Nephron (organoid): ENCODE measurements around the gene COL17A1.

Experiments
- H3K27ac Mint-ChIP-seq, 3 experiments: 2 replicates each; pipeline ENCODE4 v1.8.0; 2020; ENCODE audit warnings: mixed read lengths in 3 of 3, mild to moderate bottlenecking in 2 of 3, moderate library complexity in 1 of 3
- H3K27me3 Mint-ChIP-seq: 2 replicates; pipeline ENCODE4 v1.8.0; 2021; ENCODE audit warnings: low read depth, mild to moderate bottlenecking, moderate library complexity, mixed read lengths
- H3K36me3 Mint-ChIP-seq: 2 replicates; pipeline ENCODE4 v1.8.0; 2020; ENCODE audit warnings: low read depth, mixed read lengths
- H3K4me1 Mint-ChIP-seq: 2 replicates; pipeline ENCODE4 v1.8.0; 2020; ENCODE audit warnings: mixed read lengths
- H3K4me3 Mint-ChIP-seq, 3 experiments: 2 replicates each; pipeline ENCODE4 v1.8.0; 2020; ENCODE audit warnings: mild to moderate bottlenecking in 3 of 3, mixed read lengths in 3 of 3, moderate library complexity in 2 of 3
- H3K9me3 Mint-ChIP-seq: 2 replicates; pipeline ENCODE4 v1.8.0; 2020; ENCODE audit warnings: mixed read lengths
- TF ChIP-seq, protein P1 (sequence below), 3 experiments: fragments of 200-600 bp; sonication (generic); IDR thresholded peaks; one replicate each; pipeline ENCODE4 v1.5.0; 2021; ENCODE audit warnings: antibody characterized with exemption in 3 of 3; ENCODE audit not compliant: unreplicated experiment in 3 of 3

COL17A1 gene

DNA sequence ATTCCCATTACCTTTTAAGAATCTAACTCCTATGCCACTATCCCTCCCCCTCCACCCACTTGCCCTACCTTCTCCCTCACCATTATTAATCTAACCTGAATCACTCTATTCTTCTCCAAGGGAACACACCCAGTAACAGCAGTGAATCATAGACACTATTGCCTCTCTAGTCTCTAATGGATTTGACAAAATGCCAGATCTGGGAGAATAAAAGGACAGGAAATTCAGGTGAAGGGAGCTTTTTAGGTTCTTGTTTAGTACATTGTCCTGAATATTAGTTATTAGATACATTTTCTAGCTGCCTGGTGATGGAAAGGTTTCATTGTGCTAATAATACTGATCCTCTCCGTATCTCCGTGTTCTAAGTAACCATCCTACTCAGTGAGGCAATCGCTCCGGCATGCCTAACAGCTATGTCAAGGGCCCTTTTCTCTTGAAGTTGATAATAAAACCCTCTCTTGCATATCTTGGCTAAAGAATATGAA is 32.2 kb upstream of the COL17A1 start:
- H3K36me3 Mint-ChIP-seq = no peaks in the 10 kb centered on the region
- H3K4me3 Mint-ChIP-seq = no peak overlapping the region
- H3K4me1 Mint-ChIP-seq = peaks cover 24% of the 10 kb centered on the region
- TF ChIP-seq, protein P1, sequence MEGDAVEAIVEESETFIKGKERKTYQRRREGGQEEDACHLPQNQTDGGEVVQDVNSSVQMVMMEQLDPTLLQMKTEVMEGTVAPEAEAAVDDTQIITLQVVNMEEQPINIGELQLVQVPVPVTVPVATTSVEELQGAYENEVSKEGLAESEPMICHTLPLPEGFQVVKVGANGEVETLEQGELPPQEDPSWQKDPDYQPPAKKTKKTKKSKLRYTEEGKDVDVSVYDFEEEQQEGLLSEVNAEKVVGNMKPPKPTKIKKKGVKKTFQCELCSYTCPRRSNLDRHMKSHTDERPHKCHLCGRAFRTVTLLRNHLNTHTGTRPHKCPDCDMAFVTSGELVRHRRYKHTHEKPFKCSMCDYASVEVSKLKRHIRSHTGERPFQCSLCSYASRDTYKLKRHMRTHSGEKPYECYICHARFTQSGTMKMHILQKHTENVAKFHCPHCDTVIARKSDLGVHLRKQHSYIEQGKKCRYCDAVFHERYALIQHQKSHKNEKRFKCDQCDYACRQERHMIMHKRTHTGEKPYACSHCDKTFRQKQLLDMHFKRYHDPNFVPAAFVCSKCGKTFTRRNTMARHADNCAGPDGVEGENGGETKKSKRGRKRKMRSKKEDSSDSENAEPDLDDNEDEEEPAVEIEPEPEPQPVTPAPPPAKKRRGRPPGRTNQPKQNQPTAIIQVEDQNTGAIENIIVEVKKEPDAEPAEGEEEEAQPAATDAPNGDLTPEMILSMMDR (IDR thresholded peaks at IDR 0.05; ENCODE audit: unreplicated experiment in 3 of 3) = no peak
- H3K9me3 Mint-ChIP-seq = no peaks in the 10 kb centered on the region
- H3K27ac Mint-ChIP-seq = no peak overlapping the region
- peaks cover 5% of the 10 kb centered on the region for H3K27me3 Mint-ChIP-seq

DNA sequence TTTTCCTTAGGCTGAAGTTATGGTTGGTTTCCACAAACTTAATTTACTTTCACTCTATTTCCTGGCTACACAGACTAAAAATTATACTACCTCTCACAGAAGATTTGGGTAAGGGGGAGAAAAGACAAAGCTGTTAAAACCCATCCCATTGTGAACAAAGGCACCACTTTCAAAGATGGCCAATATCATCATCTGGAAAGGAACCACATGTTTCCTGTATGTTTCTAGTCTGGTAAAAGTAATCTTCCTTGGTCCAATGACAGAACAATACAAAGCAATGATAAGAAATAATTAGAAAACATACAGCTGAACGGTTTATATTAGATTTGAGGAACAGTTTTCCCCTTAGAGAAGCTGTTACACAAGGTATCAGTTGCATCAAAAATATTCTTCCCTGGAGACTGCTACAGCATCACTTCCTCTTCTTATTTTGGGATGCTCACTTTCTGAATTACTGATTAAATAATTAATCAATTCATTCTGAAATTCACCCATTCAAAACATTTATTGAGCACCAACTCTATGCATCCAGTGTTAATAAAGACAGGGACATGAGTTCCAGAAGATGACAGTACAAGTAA is 27.8 kb upstream of the COL17A1 start:
- Mint-ChIP-seq H3K4me1 (no peaks in the 10 kb centered on the region), H3K4me3 (no peak overlapping the region), H3K27me3 (peaks cover 5% of the 10 kb centered on the region), H3K27ac (no peak overlapping the region), H3K36me3 (no peaks in the 10 kb centered on the region), H3K9me3 (no peaks in the 10 kb centered on the region)
- TF ChIP-seq, protein P1 (IDR thresholded peaks at IDR 0.05; ENCODE audit: unreplicated experiment in 3 of 3) = no peak

DNA sequence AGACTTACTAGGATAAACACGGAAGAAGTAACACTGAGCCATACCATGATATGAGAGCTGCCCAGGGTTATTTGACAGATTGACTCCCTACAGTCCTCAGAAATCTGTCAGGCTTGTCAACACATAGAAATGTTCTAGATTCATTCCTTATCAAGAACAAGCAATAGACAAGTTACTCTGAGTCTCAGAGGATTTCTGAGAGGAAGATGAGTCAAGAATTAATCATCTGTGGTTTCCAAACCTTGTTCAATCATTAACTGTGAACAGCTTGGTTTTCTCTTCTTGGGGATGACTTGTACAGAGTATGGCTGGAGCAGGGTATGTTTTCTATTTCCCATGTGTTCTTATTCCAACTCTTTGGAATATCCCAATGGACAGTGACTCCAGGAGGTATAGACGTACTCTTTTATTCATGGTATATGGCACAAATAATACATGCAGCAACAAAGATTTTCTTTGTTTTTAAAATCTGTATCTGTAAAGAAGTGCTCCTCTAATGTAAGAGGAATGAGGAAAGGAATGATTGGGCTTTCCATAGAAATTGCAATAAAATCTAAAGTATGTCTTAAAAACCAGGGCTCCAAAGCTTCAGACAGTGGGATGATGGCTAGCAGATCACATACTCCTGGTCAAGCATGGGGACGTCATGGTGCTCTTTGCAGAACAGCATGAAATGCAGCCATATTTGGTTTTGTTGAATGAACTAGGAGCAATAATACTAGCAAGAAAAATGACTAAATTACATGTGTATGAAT is 24.4 kb upstream of the COL17A1 start:
- no peak overlapping the region for H3K27ac Mint-ChIP-seq
- no peaks in the 10 kb centered on the region for H3K27me3 Mint-ChIP-seq
- no peaks in the 10 kb centered on the region for H3K9me3 Mint-ChIP-seq
- TF ChIP-seq, protein P1 (IDR thresholded peaks at IDR 0.05; ENCODE audit: unreplicated experiment in 3 of 3) = no peak
- no peak overlapping the region for H3K4me3 Mint-ChIP-seq
- no peaks in the 10 kb centered on the region for H3K4me1 Mint-ChIP-seq
- no peaks in the 10 kb centered on the region for H3K36me3 Mint-ChIP-seq

DNA sequence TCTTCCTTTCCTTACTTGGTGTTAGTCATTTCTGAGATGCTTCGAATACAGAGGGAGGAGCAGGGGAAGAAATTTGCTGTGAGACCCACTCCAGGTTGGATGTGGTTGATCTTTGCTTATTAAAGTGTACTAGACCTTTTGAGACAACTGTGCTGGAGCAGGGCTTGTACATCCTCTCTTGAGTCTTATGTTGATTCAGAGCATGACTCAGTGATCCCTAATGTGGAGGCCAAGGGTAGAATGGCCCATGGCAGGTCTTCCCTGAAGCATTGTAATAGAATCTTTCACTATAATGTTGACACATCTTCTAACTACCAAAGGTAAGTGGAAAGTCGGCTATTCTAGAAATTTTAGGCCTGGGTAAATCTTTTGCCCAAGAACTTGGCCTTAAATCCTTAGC is 19.2 kb upstream of the COL17A1 start:
- Mint-ChIP-seq H3K36me3 (no peaks in the 10 kb centered on the region), H3K4me1 (no peaks in the 10 kb centered on the region), H3K9me3 (no peaks in the 10 kb centered on the region), H3K27ac (no peak overlapping the region), H3K4me3 (no peak overlapping the region), H3K27me3 (no peaks in the 10 kb centered on the region)
- TF ChIP-seq, protein P1 (IDR thresholded peaks at IDR 0.05; ENCODE audit: unreplicated experiment in 3 of 3) = no peak

DNA sequence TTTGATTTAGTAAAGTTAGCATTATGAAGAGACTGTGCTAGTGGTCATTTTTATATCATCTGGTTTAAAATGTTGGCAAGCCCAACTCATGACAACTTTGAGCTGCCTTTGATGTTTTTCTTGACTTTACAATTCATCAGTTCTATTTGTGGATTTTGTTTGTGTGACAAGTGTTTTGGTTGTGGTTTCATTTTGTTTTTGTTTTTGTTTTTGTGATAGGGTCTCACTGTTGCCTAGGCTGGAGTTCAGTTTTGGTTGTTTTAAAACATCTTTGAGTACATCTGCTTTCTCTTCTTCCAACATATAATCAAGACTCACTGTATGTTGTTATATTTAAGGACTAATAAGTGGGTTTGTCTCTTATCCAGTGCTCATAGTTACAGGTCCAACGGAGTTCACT is 18.7 kb upstream of the COL17A1 start:
- Mint-ChIP-seq H3K4me3 (no peak overlapping the region), H3K9me3 (no peaks in the 10 kb centered on the region), H3K27me3 (no peaks in the 10 kb centered on the region), H3K4me1 (no peaks in the 10 kb centered on the region), H3K27ac (no peak overlapping the region), H3K36me3 (no peaks in the 10 kb centered on the region)
- TF ChIP-seq, protein P1 (IDR thresholded peaks at IDR 0.05; ENCODE audit: unreplicated experiment in 3 of 3) = no peak

DNA sequence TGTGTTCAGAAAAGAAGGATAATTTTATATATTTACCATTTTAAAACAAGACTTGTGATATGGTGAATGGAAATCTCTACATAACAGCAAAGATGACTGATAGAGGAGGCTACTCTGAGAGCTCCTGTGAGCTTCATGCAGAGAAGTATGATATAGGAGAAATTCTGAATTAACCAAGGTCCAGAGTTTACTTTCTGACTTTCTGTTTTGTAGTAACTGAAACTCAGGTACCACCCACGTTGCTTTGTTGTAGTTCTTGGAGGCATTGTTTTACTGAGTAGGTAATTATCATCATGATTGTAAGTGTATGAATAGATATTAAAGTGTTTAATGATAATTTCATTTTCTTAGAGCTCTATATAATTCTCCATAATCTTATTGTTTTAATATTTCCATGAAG is 18.3 kb upstream of the COL17A1 start:
- Mint-ChIP-seq H3K4me3 (no peak overlapping the region), H3K36me3 (no peaks in the 10 kb centered on the region), H3K27ac (no peak overlapping the region), H3K9me3 (no peaks in the 10 kb centered on the region), H3K27me3 (no peaks in the 10 kb centered on the region), H3K4me1 (no peaks in the 10 kb centered on the region)
- TF ChIP-seq, protein P1 (IDR thresholded peaks at IDR 0.05; ENCODE audit: unreplicated experiment in 3 of 3) = no peak
